Measurements from ENCODE around the gene RASL11A.
"Not testable (repeated sequence)": the region's sequence is repeated elsewhere in the genome, so short reads cannot be mapped to it uniquely, and the experiment has no call there.

GRCh38 chr13:27300406-27300805 lies 29.8 kb downstream of the RASL11A start:
- TF ChIP-seq CTCF (IDR thresholded peaks at IDR 0.05 in 8 of 11, conservative IDR thresholded peaks at IDR 0.05 in 3 of 11); POLR2A (IDR thresholded peaks at IDR 0.05); POLR2AphosphoS5 (IDR thresholded peaks at IDR 0.05): not testable (repeated sequence)

Measured in spleen (tissue), 7 donors.